D341Med (cell line): ENCODE results near the gene CDIPT.
"Not testable (repeated sequence)": the region's sequence is repeated elsewhere in the genome, so short reads cannot be mapped to it uniquely, and the experiment has no call there.

Experiments used
- DNase-seq: peaks from one replicate; pipeline ENCODE4 v3.0.0; 2012; ENCODE audit warnings: low spot score

CDIPT gene

DNA sequence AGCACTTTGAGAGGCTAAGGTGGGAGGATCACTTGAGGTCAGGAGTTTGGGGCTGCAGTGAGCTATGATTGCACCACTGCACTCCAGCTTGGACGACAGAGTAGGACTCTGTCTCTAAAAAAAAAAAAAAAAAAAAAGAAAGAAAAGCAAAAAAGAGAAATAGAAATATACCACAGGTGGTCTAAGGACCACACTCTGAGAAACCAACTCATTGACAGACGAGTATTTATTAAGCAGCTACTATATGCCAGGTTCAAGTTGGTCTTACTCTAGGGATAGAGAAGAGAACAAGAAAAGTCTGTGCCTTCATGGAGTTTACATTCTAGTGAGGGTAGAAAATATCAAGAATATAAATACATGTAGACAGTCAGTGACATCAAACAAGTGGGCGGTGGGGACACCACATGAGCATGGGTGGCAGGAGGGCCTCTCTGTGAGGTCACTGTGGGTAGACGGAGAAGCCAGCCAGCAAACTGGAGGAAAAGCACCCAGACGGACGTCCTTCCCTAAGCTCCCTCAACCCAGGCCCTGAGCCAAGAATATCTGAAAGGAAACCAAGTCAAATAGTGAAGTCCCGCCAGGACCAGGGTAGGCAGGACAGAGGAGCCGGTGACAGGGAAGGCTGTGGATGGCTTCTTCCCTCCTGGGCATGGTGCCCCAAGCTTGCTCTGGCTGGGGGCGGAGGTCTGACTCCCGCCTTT, 4.7 kb downstream of the CDIPT start:
- no peak for DNase-seq

DNA sequence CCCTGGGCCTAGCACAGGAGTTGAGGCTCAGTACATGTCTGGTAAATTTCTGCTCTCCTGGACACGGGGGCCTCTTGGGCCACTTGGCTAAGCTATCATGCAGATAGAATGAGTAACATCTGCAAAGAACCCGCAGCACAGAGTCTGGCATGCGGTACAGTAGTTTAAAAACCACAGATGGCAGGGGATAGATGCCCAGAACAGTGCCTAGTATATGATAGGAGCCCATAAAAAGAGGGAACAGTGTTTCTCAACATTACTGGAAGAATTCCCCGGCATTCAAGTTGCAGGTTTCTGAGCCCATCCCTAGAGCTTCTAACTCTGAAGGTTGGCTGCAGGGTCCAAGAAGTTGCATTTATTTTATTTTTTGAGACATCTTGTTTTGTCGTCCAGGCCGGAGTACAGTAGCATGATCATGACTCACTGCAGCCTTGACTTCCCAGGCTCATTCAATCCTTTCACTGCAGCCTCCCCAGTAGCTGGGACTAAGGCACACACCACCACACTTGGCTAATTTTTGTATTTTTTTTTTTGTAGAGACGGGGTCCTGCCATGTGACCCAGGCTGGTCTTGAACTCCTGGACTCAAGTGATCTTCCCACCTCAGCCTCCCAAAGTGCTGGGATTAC, 5.8 kb downstream of the CDIPT start:
- DNase-seq: no peak

DNA sequence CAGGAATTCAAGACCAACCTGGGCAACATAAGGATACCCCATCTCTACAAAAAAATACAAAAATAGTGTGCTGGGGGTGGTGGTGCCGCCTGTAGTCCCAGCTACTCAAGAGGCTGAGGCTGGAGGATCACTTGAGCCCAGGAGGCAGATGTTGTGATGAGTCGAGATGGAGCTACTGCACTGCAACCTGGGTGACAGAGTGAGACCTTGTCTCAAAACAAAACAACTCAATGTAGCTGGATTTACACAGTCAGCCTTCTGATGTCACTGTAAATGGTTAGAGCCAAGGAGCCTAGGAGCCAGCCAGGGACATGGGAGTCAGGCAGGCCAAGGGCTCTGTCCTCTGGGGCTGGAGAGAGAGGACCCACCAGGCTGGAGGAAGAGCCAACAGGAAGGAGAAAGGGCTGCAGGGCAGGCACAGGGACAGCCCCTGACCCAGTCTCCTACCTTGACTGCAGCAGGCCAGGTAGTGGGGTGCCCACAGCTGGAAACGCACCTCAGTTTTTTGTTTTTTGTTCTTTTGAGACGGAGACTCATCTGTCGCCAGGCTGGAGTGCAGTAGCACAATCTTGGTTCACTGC, 8.4 kb downstream of the CDIPT start:
- no peak for DNase-seq

DNA sequence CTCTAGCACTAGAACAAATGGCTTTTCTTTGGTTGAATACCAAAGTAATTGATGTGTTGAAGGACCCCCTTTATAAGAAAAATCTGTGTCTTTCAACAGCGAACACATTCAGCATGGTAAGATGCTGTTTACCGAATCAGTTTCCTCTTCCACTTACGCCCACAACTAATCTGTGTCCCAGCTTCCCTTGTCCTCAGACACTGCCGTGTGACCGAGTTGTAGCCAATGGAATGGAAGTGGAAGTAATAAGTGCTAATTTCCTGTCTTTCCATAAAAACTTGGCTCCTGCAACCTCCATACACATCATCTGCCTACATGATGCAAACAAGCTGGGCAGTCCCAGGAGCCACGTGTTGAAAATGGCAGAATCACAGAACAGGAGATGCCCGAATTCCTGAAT, 10.4 kb downstream of the CDIPT start:
- DNase-seq: no peak

DNA sequence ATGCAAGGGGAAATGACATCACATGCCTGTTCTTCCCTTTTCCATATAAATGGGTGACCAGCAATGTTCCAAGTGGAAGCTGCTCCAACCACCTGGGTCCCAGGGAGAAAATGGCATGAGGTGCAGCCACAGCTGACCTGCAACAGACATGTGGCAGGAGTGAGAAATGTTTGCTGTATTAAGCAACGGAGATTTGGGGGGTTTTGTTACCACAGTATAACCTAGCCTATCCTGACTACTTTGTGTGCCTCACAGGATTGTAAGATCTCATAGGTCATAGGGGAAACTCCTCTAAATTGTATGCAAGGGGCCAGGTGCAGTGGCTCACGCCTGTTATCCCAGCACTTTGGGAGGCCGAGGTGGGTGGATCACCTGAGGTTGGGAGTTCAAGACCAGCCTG, 12.0 kb downstream of the CDIPT start:
- DNase-seq: no peak

DNA sequence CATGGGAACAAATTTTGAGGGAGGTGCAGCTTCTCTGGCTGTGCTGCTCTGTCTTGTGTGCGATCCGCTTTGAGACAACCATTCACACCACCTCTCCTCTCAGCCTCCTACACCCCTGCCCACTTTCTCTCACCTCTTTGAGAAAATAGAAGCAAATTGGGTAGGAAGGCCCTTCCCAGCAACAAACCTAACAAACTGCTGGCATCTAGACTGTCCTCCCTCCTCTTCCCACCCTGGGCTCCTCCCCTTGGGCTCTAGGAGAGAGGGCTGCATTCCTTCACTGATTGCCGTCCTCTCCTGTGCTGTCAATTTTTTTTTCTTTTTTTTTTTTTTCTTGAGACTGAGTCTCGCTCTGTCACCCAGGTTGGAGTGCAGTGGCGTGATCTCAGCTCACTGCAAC, 13.5 kb downstream of the CDIPT start:
- DNase-seq: no peak

DNA sequence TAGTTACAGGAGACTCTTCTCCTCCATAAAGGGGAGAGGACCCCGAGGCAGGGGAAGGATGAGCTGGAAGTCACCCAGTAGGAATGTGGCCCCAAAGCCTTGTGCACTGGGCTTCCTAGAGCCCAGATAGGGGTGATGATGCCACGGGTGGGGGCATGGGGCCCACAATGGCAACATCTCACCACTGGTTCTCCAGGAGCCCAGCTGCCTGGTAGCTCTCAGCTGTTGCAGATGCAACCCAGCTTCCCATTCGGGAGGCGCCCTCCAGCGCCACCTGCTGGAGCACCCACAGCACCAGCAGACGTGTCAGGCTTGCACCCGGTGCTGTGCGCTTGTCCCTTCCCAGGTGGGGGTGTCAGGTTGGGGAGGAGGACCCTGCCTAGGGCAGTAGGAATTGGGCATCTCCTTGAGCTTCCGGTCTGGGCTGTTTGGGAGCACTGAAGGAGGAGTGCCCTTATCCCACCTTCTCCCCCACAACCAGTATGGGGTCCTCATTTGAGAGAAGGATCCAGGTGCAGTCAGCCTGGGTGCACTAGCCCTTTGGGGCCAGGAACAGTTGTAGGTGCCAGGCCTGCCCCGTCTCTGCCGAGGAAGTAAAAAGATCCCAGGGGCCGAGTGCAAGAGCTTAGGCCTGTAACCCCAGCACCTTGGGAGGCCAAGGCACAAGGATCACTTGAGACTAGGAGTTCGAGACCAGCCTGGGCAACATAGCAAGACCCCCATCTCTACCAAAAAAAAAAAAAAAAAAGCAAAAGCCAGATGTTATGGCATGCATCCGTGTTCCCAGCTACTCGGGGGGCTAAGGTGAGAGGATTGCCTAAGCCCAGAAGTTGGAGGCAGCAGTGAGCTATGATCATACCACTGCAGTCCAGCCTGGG, 14.4 kb downstream of the CDIPT start:
- DNase-seq: peak; percentile 88

DNA sequence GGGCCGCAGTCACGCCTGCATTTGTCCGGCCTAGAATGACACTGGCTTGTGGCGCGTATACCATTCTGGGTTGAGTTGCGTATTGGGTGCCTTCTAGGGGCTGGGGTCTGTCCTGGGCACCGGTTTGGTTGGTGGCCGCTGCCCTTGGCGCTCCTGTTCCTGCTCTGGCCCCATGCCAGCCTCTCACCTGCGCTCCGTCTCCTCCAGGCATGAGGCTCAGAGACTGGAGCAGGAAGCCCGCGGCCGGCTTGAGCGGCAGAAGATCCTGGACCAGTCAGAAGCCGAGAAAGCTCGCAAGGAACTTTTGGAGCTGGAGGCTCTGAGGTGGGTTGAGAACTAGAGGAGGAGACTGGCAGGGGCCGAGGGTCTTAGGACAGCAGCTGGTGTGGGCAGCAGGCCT, 17.4 kb downstream of the CDIPT start:
- DNase-seq: no peak

DNA sequence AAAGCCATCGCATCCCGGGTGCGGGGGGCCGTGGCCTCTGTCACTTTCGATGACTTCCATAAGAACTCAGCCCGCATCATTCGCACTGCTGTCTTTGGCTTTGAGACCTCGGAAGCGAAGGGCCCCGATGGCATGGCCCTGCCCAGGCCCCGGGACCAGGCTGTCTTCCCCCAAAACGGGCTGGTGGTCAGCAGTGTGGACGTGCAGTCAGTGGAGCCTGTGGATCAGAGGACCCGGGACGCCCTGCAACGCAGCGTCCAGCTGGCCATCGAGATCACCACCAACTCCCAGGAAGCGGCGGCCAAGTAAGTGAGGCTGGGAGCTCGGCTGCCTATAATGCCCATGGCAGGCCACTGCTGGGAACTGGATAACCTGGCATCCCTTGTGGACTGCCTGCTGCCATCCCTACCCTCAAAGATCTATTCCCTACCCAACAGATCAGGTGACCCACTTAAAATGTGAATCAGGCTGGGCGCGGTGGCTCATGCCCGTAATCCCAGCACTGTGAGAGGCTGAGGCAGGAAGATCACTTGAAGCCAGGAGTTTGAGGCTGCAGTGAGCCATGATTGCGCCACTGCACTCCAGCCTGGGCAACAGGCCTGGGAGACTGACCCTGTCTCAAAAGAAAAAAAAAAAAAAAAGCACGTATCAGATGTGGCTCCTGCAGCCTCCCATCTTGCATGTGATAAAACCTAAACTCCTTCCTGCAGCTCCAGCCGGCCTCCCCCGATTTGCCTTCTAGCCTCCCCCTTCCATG, 18.3 kb downstream of the CDIPT start:
- DNase-seq: no peak

DNA sequence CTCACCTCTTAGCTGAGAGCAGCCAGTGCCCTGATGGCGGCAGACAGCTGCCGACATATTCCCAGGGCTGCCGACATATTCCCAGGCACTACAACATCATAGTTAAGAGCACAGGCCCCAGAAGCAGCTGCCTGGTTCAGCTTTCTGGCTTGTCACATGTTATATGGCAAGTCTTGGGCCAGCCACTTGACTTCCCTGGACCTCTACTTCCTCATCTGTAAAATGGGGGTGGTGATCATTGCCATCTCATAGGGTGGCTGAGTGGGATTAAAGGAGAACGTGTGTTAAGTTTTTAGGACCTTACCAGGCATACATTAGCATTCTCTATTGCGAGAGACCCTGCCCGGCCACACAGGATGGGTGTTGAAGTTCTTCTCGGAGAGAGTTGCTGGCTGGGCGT, 19.1 kb downstream of the CDIPT start:
- no peak for DNase-seq

DNA sequence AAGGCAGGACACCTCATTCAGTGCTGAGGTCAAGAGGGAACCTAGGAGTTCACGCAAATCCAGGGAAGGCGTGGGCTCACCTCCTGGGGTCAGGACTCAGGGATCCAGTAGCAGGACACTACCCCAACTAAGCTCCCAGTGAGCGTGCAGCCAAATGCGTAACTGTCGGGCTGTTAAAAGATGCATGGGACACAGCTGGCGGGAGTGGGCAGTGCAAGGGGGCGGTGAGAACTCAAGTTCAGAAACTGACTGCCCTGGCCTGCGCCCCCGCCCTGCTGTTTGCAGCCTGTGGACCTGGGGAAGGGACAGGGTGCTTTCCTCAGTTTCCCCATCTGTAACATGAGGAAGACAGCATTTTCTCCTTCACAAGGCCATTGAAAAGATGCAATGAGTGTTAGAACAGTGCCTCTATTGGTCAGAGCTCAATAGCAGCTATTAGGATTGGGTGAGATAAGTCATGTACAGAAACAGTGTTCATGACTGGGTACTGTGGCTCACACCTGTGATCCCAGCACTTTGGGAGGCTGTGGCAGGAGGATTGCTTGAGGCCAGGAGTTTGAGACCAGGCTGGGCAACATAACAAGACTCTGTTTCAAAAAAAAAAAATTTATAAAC, 20.2 kb downstream of the CDIPT start:
- no peak for DNase-seq

DNA sequence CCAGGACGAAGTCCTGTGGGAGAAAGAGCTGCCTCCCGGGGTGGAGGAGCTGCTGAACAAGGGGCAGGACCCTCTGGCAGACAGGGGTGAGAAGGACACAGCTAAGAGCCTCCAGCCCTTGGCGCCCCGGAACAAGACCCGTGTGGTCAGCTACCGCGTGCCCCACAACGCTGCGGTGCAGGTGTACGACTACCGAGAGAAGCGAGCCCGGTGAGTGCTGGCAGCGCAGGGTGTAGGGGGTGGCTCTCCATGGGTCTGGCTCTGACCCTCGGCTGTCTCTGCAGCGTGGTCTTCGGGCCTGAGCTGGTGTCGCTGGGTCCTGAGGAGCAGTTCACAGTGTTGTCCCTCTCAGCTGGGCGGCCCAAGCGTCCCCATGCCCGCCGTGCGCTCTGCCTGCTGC, 21.4 kb downstream of the CDIPT start:
- DNase-seq: no peak

DNA sequence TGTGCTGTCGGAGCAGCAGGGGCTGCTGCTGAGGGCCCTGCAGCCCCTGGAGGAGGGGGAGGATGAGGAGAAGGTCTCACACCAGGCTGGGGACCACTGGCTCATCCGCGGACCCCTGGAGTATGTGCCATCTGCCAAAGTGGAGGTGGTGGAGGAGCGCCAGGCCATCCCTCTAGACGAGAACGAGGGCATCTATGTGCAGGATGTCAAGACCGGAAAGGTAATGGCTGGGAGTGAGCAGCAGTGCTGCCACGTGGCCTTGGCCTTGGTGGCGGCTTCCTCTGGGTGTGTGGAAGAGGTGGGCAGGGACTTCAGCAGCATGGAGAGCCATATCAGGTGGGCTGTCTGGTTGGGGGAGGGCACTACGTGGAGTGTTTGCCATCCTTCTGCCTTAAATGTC, 22.8 kb downstream of the CDIPT start:
- DNase-seq: no peak

DNA sequence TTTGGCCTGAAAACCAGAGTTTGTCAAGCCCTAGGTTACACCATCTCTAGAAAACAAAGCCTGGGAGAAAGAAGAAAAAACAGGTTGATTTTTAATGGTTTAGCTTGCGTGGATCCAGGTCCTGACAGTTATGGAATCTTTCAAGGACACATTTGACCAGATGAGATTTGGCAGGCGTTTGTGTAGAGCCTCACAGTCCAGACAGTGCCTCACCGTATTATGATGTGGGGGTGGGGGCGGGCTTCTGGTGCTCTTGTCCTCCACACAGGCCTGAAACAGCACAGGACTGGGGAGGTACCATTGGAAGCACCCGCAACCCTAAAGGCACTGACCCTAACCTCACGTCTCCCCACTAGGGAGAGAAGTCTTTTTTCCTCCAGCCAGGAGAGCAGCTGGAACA, 23.2 kb downstream of the CDIPT start:
- no peak for DNase-seq

DNA sequence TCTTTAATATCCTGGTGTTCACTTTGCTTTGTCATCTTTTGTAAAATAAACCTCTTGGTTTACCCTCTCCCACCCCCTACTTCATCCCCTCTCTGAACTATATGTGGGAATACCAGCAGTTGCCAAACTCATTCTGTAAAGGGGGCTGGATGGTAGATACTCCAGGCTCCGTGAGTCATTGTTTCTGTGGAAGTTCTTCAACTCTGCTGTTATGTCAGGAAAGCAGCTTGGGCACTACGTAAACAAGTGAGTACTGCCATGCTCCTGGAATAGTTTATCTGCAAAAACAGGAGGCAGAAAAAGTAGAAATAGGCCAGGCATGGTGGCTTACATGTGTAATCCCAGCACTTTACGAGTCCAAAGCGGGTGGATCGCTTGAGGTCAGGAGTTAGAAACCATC, 25.2 kb downstream of the CDIPT start:
- no peak for DNase-seq

DNA sequence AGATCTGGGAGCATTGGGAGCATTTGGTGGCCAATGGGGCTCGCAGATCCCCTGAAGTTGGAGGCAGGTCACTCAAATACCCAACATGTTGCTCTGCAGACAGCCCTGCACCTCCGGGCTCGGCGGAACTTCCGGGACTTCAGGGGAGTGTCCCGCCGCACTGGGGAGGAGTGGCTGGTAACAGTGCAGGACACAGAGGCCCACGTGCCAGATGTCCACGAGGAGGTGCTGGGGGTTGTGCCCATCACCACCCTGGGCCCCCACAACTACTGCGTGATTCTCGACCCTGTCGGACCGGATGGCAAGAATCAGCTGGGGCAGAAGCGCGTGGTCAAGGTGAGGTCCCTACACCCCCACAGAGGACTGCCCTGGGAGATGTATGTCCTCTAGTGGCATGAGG, 26.4 kb downstream of the CDIPT start:
- no peak for DNase-seq

DNA sequence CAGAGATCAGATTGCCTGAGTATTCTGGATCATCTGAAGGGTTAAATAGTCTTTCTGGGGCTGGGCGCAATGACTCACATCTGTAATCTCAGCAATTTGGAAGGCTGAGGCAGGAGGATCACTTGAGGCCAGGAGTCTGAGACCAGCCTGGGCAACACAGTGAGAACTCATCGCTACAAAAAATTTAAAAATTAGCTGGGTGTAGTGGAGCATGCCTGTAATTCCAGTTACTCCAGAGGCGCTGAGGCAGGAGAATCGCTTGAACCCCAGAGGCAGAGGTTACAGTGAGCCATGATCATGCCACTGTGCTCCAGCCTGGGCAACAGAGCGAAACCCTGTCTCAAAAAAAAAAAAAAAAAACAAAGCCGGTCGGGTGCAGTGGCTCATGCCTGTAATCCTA, 27.1 kb downstream of the CDIPT start:
- no peak for DNase-seq

DNA sequence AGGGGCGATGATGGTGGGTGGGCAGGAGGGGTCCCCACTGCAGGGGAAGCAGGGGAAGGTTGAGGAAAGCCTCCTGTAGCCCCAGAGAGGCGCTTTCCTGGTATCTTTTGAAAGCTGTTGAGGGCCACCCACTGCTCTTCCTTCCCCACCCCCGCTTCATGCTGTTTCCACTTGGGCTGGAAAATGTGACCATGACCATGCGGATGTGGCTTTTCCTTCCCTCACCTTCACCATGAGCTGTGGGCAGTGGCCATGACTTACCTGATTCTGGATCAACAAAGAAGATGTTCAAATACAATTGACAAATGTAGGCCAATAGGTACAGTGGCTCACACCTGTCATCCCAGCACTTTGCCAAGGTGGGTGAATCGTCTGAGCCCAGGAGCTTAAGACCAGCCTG, 28.9 kb downstream of the CDIPT start:
- DNase-seq: no peak

DNA sequence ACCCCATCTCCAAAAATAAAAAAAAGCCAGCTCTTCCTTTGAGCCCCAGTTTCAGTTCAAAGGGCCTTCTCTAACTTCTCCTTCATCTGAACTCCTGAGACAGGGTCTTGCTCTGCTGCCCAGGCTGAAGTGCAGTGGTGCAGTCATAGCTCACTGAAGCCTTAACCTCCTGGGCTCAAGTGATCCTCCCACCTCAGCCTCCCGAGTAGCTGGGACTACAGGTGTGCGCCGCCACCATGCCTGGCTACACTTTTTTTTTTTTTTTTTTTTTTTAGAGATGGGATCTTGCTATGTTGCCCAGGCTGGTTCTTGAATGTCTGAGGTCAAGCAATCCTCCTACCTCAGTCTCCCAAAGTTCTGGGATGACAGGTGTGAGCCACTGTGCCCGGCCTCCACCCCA, 29.8 kb downstream of the CDIPT start:
- not testable (repeated sequence) for DNase-seq

DNA sequence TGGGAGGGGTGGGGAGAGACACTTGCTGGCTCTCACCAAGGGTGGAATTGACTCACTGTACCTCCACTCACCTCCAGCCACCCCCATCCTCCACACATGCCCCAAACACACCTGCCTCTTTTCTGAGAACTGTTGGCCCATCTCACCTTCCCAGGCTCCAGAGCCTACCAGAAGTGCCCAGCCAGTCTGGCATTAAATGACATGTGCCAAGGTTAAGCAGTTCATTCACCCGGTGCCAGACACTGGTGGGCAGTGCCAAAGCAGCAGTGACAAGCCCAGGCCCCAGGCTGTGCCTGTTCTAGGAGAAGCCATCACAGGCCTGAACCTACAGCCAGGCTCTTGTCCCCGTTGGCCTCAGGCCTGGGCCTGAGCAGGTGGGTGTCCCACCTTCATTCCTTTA, 31.5 kb downstream of the CDIPT start:
- DNase-seq: no peak

DNA sequence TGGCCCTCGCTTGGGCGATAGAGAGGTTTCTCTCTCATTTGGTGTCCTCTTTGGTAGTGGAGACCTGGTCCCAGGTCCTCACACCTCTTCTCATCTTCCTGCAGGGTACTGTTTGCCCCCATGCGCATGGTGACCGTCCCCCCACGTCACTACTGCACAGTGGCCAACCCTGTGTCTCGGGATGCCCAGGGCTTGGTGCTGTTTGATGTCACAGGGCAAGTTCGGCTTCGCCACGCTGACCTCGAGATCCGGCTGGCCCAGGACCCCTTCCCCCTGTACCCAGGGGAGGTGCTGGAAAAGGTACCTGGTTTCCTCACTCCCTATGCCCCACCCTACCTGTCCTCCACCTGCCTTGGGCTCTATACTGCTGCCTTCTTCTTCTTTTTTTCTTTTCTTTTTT, 32.3 kb downstream of the CDIPT start:
- no peak for DNase-seq

DNA sequence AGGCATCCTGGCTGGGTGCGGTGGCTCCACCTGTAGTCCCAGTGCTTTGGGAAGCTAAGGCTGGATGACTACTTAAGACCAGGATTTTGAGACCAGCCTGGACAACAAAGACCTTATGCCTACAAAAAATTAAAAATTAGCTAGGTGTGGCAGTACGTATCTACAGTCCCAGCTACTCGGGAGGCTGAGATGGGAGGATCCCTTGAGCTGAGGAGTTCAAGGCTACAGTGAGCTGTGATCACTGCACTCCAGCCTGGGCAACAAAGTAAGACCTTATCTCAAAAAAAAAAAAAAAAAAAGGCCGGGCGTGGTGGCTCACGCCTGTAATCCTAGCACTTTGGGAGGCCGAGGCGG, 36.7 kb downstream of the CDIPT start:
- DNase-seq: no peak
